RPMI8226 (cell line): Measurements from ENCODE around the gene ZNF25.
"Not testable (repeated sequence)": the region's sequence is repeated elsewhere in the genome, so short reads cannot be mapped to it uniquely, and the experiment has no call there.

ENCODE experiments used
- DNase-seq: peaks from one replicate; pipeline ENCODE4 v3.0.0-alpha.2; 2015

ZNF25 gene

GRCh38 chr10:37937864-37938263 is 38.6 kb downstream of the ZNF25 start:
- DNase-seq, result no peak

- DNase-seq, result no peak
Measured at GRCh38 chr10:37934791-37935190, 41.7 kb downstream of the ZNF25 start.

- no peak for DNase-seq
Measured at GRCh38 chr10:37930423-37930822, 46.0 kb downstream of the ZNF25 start.

GRCh38 chr10:37908165-37908564 is 68.3 kb downstream of the ZNF25 start:
- DNase-seq, result not testable (repeated sequence)

GRCh38 chr10:37906382-37906781 is 70.1 kb downstream of the ZNF25 start:
- DNase-seq, result no peak
